SU-DHL-6 (cell line): ENCODE results near the gene COG2.

Experiments used
- EZH2phosphoT487 ChIP-seq: fragments of 200-600 bp; sonication (generic), shearing (Covaris generic); conservative IDR thresholded peaks from 2 replicates; pipeline ENCODE4 v1.6.1; 2018; ENCODE audit warnings: mild to moderate bottlenecking, antibody characterized with exemption, low read length, moderate library complexity, mixed read lengths
- TF ChIP-seq, protein P1 (sequence below): fragments of 200-600 bp; sonication (generic); IDR thresholded peaks from one replicate; pipeline ENCODE4 v1.5.1; 2017; ENCODE audit warnings: antibody characterized with exemption, mild to moderate bottlenecking, low read length, moderate library complexity; ENCODE audit not compliant: insufficient read depth, poor library complexity, severe bottlenecking

DNA sequence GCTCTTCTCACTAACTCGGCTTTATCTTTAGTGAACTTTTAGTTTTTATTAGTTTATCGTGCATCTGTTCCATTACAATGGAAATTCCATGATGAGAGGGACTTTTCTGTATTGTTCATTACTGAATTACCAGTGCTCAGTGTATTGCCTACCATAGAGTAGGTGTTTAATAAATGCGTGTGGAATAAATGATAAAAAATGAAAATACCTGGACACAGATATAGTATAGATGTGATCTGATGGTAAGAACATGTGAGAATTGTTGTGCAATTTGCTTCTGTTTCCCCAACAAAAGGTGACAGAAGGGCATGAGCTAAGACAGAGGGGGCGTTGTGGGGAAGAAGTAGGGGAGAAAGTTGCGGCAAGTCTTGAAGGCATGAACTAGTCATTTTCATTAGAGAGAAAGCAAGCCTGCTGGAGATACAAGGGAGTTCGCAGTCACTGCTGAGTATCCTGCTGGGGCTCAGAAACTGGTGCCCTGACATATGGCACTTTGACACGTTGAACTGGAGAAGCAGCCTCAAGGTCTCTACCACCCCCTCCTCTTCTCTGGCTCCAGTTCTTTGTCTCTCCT, 5.6 kb upstream of the COG2 start:
- TF ChIP-seq, protein P1, sequence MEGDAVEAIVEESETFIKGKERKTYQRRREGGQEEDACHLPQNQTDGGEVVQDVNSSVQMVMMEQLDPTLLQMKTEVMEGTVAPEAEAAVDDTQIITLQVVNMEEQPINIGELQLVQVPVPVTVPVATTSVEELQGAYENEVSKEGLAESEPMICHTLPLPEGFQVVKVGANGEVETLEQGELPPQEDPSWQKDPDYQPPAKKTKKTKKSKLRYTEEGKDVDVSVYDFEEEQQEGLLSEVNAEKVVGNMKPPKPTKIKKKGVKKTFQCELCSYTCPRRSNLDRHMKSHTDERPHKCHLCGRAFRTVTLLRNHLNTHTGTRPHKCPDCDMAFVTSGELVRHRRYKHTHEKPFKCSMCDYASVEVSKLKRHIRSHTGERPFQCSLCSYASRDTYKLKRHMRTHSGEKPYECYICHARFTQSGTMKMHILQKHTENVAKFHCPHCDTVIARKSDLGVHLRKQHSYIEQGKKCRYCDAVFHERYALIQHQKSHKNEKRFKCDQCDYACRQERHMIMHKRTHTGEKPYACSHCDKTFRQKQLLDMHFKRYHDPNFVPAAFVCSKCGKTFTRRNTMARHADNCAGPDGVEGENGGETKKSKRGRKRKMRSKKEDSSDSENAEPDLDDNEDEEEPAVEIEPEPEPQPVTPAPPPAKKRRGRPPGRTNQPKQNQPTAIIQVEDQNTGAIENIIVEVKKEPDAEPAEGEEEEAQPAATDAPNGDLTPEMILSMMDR, result no peak
- TF ChIP-seq EZH2phosphoT487, result no peak
